HG03139 (cell line): ENCODE measurements around the gene CDX1.

Source experiments
- ATAC-seq: cut with Tn5 transposase; IDR thresholded peaks from one replicate; pipeline ENCODE4 v1.9.1; 2021; ENCODE audit not compliant: unreplicated experiment

The CDX1 gene

DNA sequence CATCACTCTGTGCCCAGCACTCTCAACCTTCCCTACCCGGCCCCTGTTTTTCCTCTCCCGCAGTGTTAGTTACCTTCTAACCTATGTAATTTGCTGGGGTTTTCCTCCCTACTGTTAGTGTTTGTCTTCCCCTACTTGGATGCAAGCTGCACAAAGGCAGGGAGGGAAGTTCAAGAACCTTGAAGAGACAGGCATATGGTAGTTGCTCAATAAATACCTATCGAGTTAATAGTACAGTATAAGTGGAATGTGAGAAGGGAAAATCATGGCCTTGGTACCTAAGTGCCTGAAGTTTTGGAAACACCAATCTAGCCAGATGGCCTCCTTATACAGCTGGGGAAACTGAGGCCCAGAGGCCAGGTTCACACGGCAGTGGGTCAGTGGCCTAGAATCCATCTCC lies 35.1 kb upstream of the CDX1 start:
- ATAC-seq: no peak

DNA sequence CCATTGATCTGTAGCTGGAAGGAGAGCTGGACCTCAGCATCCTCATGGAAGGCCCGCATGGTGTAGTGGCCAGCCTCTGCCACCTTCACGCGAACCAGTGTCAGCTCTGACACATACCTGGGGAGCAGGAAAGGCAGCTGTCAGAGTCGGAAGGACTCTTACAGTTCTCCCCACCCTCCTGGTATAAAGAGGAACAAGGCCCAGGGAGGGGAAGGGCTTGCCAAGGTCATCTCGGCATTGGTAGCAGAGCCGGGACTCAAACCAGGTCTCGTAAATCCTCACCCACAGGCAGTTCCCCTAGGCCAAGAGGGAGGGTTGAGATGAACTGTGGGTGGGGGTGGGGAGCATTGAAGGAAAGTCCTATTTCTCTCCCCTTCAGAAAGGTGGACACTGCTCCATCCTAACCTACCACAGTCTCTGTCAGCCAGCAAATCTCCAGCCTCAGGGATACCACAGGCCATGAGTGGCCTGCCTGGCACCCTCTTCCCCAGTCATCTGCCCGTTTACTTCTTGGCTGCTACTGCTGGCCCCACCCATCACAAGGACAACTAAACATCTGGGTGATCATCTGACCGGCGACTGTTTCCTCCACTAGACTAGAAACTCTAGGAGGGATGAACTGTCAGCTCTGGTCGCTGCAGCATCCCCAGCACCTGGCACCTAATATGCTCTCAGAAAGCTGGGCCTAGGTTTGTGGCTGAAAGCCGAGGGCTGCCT lies 34.4 kb upstream of the CDX1 start:
- no peak for ATAC-seq

DNA sequence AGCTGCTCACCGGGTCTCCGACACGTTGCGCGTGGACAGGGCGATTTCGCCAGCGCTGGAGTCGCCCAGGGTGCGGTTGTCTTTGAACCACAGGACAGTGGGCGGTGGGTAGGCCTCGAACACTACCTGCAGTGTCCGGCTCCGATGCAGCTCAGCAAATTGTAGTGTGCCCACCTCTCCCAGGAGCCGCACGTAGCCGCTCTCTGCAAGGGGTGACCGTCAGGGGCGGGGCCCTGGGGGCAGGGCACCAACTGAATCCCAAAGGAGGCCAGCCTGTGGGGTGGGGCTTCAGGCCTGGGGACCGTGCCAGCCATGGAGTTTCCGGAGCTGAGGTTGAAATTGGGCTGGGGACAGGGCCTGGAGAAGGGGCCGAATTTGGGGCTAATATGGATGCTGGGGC lies 33.8 kb upstream of the CDX1 start:
- no peak for ATAC-seq

DNA sequence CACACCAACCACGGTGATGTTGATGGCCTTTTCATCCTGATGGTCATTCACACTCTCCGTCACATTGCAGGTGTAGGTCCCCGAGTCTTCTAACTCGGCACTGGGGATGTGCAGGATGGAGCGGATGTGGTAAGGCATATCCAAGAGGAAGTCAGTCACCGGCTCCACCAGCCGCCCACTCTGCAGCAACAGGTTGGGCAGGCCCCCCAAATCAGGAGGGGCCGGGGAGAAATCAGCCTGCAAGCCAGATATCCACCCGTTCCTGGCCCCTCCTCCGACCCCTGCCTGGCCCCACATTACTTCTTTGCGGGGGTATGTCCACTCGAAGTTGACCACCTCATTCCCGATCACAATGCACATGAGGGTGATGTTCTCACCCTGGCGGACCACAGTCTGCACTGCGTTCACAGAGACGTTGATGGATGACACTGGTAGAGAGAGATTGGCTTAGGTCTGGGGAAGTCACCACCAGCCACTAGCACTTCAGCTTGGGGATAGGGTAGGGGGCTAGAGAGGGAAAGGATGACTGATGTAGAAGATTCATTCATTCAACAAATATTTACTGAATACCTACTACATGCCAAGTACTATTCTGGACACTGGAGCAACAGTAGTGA lies 32.9 kb upstream of the CDX1 start:
- no peak for ATAC-seq

DNA sequence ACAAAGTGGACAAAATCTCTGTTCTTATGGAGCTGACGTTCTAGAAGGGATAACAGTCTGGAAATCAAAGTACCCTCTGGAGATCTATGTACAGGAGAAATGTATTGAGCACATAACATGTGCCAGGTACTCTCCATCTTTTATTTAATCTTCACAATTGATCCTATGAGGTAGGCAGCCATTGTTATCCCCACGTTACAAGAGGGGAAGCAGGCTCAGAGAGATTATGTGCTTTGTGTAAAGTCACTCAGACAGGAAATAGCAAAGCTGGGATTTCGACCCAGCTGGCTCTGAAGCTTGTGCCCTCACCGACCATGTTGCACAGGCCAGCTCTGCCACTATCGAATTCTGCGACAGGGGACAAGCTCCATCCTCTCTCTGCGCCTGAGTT lies 32.4 kb upstream of the CDX1 start:
- no peak for ATAC-seq

DNA sequence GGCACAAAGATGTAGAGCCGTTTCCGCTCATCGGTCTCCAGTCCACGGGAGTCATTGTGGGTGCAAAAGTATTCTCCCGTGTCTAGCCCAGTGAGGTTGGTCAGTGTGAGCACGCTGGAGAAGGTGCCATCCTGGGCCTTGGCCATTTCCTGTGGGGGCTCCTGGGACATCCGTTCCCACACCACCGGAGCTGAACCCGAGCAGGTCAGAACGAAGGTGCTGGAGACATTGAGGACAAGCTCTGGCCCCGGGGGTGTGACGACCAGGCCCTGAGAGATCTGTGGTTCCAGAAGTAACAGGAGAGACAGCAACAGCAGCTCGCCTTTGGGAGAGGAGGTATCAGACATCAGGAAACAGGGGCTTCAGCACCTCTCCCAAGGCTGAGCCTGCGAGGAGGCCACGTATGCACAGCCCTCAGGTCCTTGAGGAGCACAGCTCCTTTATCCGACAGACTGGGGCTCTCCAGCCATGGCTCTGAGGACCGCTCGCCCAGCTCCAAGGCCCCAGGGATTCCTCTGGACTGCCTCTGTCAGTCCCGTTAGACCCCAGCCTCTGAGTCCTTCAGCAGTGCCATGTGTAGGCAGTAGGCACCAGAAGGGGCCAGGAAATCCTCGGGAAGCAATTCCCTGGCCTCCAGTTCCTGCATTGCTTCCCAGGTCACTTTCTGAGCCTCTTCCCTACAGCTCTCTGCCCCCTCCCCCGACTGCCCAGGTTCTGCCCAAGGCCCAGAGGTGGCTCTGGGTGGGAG lies 30.8 kb upstream of the CDX1 start:
- no peak for ATAC-seq

DNA sequence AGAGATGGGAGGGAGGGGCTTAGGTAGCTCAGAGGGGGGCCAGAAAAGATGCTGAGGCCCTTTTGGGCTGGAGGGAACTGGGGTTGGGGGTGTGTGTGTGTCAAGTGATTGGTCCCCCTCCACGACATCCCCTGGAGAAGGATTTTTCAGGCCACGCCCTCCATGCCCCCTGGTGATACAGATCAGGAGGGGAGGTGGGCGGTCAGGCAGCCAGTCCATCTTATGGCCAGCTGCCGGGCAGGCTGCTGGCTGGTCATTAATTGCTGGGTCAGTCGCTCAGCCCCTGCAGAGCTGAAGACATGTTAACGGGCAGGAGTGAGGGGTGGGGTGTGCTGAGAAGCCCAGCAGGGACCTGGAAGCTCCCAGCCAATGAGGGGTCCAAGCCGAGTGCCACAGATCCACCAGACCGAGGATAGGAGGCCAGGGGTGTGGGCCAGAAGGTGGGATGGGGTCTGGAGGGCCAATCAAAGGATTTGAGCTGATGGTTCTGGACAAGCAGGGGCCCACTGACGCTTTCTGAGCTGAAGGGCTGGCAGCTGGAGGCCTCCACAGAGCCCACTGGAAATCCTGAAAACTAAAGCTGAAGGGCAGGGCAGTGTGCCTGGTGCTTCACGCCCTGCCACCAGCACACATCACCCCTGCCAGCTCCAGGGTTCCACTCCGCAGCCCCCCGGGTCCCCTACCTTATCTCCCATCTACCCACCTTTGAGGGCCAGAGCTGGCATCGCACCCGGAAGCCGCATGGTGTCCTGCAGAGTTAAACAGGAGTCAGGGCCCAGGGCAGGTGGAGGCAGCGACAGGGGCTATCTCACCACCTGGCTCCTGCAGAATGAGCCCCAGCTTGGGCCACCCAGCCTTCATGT lies 30.0 kb upstream of the CDX1 start:
- ATAC-seq: no peak

DNA sequence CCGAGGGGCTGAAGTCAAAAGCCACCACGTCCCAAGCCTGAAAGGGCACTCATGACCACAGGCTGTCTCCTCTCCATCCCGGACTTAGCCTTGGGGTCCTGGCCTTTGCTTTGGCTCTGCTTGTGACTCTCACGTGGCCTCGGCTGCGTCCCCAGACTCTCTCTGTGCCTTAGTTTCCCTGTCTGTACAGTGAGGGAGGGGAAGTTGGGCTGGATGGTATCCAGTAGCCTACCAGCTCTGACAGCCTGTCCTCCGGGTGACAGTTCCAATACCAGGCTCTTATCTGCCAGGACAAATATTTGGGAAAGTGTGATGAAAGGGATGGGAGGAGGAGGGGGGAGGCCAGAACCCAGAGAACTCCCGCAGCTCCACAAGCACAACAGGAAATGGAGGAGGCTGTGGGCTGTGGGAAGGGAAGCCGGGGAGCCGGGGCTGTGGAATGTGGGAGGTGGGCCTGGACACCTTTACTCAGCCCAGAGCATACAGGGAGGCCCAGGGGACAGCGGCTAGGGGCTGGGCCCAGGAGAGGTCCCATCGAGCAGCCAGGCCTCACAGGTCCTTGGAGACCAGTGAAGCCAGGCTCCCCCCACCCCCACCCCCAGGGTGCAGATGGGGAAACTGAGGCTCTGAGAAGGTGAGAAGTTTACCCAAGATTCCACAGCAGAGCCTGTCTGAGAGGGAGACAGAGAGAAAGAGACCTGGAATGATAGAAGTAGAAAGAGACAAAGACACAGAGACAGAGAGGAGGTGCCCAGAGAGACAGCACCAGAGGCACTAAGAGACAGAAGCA lies 29.2 kb upstream of the CDX1 start:
- ATAC-seq: no peak

DNA sequence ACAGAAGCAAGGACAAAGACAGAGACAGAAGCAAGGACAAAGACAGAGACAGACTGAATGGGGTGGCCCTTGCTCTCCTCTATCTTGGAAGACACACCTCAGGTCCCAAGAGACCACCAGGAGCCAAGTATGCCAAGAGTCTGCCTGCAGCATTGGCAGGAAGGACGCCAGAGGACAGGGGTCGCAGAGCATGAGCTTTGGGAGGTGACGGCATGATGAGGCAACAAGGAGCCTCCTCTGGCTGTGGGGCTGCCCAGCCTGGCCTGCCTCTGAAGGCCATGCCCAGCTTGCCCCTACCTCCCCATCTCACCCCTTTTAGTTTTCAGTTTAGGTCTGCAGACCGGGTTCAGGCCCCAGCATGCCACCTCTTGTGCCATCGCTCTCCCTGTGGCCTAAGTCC lies 28.6 kb upstream of the CDX1 start:
- no peak for ATAC-seq

DNA sequence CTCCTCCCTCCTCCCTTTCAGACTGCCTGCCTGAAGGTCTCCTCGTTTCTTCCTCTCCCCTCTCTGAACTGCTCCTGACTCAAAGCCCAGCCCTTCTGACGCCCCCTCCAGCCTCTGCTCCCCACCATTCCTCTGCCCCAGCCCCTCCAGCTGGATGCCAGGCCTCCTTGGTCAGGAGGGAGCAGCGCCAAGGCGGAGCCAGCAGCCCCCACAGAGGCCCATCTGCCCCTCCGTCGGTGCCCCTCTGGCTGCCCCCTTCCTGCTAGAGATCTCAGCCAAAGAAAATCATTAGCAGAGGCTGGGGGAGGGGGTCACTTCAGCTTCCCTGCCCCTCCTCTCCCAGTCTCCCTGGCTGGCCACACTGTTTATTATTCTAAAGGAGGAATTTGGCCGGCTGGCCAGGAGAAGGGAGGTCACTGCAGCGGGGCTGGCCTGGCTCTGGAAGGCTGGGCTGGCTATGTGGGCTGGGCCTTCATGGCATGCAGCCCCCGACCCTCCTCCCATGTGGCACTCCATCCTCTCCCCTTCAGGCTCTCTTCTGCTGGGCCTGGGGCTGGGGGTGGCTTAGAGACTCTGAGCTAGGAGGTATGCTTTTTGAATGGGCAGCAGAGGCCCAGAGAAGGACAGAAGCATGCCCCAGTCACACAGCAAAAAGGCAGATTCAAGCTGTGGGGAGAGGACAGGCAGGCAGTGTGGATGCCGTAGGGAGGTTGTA lies 27.9 kb upstream of the CDX1 start:
- ATAC-seq: no peak

DNA sequence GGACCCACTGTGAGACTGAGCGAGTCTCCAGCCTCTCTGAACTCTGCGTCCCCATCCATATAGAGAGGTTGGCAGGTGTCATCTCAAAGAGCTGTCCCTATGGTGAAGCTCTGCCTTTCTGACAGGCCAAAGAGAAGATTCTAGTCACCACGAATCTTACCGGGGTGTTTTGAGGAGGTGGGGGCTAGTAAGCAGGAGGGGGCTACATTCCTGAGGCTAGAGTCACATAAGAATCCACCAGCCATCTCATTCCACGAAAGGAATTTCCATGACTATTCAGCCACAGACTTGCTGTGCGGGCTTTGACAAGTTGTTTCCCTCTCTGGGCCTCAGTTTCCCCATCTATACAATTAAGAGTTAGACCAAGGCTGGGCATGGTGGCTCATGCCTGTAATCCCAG lies 27.2 kb upstream of the CDX1 start:
- no peak for ATAC-seq

DNA sequence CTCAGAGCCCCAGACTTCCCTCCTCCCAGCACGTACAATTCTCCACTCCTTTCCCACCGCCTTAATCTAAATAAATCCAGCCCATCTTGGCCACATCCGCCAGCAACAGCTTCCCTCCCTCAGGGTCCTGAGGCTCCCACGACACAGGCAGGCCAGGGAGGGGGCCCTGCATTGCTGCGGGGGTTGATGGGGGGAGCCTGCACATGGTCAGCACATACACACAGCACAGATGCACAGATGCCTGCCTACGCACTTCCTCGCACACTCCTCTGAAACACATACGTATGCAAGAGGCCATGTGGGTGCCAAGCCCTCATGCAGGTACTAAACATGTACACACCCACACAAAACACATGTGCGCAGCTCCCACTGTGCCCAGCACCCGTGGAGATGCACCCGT lies 25.7 kb upstream of the CDX1 start:
- no peak for ATAC-seq

DNA sequence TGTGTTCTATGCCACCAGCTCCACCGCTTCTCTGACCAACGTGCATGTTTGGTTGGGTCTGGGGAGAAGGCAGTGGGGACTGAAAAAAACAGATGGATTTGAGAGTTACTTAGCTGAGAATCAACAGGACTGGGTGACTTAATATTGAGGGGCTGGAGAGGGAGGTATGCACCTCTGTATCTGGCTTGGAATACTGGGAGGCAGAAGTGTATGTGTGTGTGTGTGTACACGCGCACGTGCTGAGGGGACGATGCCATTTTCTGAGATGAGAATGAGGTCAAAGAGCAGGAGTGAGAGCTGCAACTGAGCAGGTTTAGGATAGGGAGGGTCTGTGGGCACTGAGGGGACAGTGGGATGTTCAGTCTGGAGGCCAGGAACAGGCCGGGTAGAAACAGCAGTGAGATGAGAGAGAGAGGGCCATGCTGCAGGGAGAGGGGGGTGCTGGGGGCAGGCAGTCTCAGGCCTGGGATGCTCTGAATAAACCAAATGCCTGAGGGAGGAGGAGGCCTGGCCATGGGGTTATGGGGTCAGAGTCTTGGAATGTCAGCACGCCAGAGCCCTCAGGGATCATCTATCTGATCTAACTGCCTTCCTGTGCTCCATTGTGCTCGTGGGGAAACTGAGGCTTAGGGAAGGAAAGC lies 24.9 kb upstream of the CDX1 start:
- no peak for ATAC-seq

DNA sequence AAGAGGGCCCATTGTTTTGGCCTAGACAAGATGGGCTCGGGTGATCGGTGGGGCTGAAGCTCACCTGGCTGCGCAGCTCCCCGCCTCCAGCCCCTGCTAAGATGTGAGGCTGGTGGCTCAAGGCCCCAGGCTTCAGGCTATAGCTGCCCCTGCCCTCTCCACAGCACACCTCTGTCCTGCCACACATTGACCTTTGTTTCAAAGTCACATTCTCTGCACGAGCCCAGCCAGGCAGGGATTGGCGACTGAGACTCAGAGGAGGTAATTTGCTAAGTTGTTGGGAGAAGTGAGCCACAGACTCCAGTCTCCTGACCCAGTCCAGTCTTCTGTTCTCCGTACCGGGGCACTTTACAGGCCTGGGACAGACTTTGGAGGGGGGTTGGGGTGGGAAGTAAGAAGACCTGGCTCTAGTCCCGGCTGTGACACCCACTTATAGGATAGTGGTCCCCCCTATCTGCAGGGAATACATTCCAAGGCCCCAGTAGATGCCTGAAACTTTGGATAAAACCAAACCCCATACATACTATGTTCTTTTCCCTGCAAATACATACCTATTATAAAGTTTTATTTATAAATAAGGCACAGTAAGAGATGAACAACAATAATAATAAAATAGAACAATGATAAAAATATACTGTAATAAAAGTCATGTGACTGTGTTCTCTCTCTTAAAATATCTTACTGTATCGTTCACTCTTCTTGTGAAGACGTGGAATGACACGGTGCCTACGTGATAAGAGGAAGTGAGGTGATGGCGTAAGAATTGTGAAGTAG lies 24.2 kb upstream of the CDX1 start:
- no peak for ATAC-seq

DNA sequence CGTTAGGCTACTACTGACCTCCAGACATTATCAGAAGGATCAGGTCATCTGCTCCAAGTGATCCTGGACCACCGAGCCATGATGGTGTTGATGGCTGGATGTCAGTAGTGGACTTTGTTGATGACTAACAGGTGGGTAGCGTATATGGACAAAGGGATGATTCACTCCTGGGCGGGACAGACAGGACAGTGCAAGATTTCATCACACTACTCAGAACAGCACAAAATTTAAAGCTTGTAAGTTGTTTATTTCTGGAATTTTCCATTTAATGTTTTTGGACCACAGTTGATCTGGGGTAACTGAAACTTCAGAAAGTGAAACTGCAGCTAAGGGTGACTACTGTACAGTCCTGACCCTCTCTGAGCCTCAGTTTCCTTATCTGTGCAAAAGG lies 23.6 kb upstream of the CDX1 start:
- no peak for ATAC-seq

DNA sequence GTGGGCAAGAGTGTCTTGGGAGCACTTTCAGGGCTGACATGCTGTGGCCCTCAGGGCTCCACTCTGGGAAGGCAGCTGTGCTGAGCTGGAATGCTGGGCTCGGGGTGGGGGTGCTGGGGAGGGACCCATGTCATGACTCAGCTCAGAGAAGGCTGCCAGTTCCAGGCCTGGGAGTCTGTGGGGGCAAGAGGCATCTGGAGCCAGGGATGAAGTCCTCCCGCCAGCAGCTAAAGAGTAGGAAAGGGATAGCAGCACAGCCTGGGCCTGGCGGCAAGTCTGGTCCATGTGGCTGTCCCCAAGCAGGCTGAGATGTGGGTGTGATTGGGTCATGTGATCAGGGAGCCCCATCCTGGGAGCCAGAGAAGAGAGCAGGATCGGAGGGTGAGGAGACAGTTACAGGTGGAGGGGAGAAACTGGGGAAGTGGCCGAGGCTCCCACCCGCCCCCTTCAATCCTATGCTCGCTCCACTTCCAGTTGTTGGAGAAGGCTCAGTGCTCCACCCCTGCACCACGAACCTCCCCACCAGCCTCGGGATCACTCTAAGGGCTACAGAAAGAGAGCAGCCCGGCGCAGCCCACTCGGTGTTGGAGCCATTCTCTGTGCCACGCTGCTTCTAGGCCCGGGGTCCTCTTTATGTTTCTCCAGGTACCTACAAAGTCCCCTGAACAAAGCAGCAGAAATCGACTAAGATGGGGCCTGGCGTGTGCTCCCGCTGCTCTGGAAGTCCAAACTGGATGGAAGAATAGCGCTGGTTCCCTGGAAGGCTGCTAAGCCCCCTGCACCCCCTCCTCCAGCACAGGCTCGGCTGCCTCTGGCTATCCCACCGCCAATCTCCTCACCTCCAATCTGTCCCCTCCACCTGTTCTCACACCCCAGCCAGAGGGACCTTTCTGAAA lies 23.0 kb upstream of the CDX1 start:
- ATAC-seq: no peak

DNA sequence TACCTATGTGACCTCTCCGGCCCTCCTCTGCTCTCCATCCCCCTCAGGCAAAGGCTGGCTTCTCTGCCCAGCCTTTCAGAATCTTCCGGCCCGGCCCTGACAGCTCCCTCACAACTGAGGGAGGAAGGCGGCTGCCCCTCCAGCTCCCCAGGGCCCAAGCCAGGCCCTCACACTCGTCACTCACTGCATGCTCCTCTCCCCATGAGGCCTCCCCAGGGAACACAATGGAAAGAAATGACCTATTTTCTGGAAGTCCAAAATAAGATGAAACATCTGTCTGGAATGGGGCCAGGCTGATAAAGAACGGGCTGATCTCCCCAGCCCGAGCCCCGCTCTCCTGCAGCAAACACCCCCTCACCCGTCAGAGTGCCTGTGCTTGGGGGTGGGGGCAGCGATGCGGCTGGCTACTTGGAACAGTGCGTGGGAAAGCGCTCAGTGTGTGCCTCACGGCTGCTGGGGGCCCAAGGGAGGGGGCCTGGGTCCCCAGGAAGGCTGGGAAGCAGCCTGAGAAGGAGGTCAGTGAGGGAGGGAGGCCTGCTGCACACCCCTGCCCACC lies 22.3 kb upstream of the CDX1 start:
- ATAC-seq: no peak

DNA sequence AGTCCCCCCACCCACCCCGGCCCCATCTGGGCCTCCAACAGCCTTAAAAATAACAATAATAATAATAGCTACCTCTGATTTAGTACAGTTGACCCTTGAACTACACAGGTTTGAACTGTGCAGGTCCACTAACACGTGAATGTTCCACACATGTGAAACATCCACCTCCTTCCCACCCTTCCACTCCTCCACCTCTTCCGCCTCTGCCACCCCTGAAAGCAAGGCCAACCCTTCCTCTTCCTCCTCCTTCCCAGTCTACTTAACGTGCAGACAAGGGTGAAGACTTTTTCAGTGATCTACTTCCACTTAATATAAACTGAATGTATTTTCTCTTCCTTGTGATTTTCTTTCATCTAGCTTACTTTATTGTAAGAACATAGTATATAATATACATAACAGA lies 21.7 kb upstream of the CDX1 start:
- no peak for ATAC-seq
